Hepatic stellate cell (primary cell): Measurements from ENCODE around the gene S100A5.

Experiments used
- DNase-seq: peaks from one replicate; pipeline ENCODE4 v3.0.0; 2011; ENCODE audit warnings: low spot score

S100A5 gene

DNA sequence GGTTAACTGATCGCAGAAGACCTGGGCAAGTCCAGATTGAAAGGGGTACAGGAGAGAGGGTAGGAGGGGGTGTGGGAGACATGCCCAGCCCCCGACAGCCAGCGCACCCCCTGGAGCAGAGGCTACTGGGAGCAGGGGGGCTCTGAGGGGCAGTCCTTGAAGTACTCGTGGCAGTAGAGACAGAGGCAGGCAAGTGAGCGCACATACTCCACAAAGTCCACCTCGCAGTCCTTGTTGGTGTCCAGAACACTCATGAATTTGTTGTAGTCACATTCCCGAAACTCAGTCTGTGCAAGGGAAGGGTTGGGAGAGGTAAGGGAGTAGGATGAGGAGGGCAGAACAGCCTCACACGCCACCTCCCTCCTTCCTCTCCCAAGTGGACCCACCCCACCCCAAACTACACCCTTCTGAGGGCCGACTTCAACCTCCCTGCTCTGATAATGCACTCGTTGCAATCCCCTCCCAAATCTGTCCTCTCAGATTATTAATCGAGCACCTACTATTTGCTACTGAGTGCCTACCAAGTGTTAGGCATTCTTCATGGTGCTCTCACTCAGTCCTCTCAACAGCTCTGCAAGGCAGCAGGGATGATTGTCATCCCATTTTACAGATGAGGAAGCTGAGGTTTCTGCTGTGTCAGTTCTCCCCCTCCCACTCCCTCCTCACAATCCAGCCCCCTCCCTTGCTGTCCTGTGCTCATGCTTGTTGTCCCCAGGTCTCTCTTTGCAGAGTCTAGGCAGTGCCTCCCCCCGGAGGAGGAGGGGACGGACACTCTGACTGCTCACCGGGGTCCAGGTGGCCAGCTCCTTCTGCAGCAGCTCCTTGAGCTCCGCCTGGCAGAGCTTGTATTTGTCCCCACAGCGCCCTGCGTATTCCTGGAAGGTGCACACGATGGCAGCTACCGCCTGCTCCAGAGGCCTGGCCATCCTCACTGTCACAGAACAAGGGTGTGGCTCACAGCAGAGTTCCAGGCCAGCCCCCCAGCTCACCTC is 7.1 kb upstream of the S100A5 start:
- no peak for DNase-seq

DNA sequence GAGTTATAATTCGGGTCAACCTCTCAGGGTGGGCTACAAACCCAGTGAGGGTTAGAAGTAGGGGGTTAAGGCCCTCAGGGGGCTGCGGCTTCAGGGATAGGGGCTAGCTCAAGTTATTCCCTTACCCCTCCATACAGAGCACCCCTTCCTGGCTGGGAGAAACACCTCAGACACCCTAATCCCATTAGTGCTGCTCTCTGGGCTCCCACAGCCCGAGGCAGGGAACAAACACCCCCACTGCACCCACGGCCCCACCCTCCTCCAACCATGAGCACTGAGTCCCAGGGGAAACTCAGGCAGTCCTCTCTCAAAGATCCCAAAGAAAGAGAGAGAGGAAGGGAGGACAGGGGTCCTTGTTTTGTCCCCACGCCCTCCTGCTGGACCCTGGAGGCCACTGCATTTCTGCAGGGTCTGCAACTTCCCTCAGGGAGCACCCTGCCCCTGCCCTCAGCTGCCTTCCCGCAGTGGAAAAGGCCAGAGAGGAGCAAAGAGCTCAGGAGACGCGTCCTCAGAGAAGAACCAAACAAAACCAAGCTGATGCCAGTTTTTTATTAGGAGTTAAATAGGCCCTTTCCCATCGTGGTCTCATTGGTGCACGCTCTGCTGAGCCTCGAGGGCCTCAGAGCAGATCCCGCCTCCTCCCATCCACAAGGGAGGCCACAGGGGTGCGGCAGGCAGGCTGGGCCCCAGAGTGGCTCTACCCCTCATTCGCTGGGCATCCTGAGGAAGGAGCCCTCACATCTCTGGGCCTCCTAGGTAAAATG is 6.2 kb upstream of the S100A5 start:
- DNase-seq, result no peak

DNA sequence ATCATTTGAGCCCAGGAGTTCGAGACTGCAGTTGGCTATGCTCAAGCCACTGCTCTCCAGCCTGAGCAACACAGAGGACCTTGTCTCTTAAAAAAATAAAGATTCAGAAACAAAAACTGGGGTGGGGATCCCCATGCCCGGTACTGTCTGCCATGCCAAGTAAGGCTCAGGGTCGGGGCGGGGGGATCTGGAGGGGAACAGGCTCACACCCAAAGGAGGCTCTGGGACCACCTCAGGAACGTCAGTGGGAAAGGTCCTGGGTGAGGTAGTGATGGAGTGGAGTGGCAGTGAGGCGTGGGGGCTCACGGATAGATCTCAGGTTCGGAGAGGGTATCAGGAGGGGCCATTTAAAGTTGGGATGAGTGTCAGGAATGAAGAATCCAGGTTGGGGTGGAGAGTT is 5.6 kb upstream of the S100A5 start:
- DNase-seq, result no peak

DNA sequence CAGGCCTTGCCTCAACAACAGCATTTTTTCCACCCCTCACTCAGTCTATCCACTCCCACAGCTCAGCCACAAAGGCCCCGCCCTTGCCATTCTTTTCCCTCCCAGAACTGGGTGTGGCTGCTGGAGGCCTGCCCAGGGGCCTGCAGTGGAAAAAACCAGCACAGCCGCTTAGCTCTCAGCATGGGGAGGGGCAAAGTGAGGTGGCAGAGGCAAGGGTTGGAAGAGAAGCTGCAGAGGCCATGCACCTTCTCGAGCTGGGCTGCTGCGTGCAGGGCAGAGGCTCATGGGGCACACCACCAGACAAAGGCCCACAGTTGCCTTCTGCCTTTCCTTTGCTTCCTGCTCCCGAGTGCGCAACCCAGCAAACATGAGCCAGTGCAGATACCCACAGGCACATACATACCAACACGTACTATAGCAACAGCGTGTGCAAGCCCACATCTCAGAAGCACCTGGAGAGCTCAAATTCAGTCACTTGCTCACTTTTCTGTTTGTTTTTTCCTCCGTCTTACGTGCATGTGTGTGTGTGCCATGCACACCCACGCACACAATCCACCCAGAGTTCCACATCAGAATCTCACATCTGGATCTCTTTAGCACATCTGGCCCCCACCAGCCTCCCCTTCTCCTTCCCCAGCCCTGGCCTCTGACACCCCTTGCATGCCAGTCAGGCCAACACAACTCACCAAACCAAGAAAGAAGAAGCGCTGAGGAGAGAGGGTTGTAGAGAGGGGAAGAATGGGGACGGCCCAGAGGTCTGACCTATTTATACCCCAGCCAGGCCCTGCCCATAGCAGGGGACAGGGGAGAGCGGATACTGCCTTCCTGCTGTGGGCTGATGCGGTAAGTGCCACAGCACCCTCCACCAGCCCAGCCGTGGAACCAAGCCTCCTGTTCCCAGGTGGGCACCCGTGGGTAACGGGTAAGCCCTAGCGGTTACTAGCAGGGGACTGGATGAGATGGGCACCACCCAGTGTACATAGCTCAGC is 4.6 kb upstream of the S100A5 start, which contains the start of gene S100A4:
Gene S100A4 (minus strand): TSS at position 740 of the 989 bp plus-strand sequence. CDS start 1,012 bp downstream, outside the sequence.
- DNase-seq, result peak; percentile 89

DNA sequence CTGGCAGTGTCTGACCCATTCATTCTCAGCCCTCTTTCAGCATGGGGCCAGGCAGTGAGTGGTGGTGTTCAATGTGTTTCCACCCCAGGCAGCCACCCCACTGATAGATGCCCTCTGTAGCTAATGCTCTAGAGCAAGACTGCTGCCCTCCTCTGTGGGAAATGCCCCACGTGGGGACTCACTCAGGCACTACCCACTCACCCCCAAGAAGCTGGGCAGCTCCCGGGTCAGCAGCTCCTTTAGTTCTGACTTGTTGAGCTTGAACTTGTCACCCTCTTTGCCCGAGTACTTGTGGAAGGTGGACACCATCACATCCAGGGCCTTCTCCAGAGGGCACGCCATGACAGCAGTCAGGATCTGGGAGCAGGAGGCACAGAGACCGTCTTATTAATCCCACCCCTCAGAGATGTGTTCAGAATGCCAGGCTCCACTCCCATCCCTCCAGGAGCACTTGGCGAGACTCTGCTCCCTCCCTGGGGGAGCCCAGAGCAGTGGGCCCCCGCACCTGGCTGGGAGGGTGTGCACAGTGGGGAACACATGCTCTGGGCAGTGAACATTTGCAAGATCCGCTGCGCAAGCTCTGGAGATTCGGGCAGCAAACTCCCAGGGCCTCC is 3.8 kb upstream of the S100A5 start:
- DNase-seq, result no peak

DNA sequence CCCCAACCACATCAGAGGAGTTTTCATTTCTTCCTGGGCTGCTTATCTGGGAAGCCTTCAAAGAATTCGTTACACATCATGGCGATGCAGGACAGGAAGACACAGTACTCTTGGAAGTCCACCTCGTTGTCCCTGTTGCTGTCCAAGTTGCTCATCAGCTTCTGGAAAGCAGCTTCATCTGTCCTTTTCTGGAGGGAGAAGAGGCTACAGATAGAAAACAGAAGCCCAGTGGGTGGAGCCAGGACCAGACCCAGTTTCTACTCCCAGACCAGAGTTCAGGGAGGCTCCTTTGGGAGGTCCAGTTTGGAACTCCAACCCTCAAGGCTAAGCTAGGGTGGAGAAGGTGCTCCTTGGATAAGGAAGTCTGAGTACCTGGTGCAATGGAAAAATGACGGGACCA is 3.0 kb upstream of the S100A5 start:
- no peak for DNase-seq

DNA sequence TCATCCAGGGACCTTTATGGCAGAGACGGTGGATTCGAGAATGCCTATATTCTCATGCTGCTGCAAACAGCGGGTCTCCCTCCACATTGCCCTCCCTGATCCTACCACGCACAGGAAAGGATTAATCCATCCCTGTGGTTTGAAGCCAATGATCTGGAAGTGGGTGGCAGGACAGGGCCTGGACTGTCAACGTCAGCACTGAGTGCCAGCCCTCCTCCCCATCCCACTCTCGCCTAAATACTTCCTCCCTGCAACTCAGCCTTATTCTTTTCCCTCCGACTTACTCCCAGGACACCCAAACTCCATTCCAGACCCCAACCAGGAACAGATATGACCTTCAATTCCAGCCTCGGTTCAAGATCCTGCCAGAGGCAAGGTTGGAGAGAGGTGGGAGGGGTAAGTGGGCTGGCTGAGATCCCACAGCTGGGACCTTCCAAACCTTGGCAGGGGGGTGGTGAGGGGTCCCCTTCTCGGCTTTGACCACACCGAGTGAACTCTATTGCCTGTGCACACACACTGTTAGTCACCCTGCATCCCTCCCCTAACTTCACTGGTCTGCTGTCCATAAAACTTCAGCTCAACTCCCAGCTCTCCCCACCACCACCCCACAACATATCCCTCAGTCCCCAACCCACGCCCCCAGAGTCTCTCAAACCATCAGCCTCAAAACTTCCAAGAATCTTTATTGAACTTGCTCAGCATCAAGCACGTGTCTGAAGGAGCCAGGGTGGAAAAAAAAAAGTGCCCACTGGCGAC is 2.4 kb upstream of the S100A5 start:
- DNase-seq, result no peak

DNA sequence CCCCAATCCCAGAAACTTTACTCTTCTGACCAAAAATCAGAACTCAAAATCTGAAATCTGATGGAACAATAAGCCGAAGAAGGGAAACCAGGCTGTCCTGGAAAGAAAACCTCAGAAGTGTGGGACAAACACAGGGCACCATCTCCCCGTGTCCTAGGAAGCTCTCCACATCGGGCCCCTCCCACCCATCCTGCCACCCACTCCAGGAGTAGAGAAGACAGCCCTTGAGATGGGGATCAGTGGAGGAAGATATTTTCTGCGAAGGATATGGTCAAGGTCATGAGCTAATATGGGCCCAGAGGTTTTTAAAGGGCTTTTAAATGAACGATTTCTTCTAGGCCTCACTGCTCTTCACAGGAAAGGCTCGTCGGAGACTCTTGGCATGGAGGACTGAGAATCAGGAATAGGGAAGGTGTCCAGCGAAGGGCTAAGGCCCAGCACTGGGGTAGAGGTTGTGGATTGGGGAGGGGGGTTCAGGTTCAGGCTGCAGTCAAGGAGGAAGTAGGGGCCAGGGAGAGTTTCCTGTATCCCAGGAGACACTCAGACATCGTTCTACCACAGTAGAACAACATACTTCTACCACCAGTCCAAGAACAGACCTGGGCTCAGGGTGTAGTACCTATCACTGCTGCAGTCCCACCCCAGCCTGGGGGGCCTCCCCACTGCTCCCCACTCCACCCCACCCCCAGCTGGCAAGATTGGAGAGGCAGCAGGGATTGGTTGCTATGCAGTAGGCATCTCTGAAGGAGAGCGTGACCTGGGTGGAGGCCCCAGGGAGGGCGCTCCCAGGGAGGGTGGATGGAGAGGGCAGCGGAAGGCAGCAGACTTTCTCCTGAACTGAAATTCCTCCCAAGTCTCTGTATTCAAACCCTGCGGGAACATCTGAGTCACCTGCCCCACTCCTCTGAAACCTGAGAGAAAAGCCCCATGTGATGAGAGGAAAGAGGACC is 1.2 kb upstream of the S100A5 start:
- DNase-seq, result no peak

DNA sequence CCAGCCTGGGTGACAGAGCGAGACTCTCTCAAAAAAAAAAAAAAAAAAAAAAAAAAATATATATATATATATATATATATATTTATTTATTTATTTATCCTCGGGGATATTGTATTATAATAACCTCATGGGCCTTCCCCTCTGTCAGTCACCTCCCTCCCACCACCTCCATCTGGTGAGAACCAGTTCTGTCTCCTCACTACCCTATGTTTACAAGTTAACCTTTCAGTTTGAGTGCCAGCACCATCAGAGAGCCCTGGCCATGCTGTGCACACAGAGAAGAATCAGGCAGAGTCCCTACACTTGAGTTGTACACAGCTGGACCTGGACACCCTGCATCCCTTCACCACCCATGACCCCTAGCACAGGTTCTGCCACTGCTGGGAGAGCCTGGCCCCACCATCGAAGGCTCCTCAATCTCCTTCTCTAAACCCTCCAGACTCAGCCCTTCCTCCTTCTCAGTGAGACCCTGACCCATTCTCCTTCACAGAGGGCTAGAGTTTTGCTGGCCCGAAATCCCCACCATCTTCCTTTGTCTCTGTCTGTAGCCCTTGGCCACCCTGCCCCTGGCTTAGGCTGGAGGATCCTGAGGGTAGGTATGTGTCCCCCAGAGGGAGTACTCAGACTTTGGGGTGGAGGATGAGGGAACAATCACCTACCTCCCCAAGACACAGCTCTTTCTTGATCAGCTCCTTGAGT is 1.2 kb downstream of the S100A5 start:
- no peak for DNase-seq

DNA sequence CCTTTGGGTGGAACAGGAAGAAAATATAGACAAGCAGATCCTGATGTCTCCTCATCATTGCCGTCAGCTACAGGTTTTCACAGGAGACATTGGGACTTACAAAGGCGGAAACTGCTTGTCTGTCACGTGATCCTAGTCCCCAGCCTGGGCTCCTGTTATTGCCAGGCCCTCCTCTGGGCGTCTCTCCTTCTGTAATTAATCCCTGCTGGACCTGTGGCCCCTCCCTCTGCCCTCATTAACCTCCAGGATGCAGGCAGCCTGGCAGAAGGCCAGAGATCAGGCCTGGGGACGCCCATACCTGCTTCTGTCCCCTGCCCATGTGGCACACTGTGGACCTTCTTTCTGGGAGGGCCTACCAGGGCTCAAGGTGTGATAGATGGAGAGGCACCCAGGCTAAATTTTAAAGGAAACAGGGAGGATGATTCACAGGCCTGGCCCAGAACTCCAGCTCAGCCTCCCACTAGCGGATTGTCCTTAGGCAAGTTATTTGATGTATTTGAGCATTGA is 2.4 kb downstream of the S100A5 start:
- no peak for DNase-seq

DNA sequence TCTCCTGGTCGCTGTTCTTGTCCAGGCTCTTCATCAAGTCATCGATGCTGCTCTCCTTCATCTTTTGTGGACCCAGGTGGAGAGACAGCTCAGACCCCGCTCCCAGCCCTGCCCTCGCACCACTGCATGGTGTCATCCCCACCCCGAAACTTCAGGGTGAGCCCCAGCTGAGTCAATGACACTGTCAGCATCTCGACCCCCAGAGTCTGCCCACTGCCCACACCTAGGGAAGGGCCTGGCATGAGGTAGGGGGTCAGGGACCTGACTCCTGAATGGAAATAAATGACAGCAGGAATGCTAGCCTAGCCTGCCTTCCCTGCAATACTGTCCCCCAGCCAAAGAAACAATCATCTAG is 3.4 kb downstream of the S100A5 start:
- no peak for DNase-seq

DNA sequence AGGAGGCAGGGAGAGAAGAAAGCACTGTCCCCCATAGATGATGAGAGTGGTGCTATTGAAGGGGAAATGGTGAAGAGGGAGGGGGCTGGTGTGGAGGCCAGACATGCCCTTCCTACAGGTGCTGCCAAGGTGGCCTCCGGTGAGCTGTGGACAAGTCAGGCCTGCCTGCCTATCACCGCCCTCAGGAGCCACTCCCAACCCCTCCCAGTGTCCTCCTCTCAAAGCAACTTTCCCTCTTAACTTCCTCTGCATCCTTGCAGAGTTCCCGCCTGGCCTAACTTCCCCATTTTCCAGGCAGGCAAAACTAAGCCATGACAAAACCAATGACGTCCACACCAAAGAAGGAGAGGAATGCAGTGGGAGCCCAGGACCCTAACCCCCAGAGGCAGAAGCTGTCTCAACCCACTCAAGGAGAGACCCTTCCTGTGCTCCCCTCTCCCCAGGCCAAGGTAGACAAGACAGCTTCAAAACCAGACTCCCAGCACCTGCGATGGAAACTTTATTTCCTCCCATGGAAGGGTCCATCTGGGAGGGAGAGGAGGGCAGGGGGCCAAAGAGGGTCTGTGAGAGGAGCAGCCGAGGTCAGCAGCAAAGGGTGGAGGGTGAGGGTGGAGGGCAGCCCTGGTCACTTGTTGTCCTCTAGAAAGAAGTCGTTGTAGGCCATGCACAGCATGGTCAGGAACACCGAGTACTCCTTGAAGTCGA is 3.9 kb downstream of the S100A5 start:
- no peak for DNase-seq

DNA sequence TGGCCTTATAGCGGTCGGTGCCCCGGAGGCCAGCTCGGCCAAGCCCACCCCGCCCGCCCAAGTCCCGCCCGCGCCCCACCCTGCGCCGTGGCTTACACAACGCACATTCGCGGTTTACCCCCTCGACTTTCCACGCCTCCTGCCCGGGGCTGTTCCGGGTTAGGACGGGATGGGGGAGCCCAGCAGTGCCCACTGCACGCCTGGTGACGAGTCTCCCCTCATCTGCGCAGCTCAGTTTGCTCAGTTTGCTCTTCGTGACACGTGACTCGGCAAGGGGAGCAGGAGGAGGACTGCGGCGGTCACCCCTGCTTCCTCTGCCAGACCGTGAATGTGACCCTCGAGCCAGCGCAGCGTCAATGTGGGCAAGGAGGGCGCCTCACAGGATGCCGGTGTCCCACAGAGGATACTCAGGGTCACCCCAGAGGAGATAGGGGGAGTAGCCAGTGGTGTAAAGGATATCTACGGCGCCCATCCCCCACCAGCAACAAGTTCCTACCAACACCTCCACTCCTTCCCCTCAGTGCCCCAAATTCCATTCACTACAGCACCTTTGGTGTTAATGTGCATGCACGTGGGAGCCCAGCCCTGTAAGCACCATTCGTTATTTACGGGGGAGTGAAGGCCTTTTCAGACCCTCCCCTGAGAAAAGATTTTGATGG is 4.6 kb downstream of the S100A5 start:
- DNase-seq, result peak; percentile 89

DNA sequence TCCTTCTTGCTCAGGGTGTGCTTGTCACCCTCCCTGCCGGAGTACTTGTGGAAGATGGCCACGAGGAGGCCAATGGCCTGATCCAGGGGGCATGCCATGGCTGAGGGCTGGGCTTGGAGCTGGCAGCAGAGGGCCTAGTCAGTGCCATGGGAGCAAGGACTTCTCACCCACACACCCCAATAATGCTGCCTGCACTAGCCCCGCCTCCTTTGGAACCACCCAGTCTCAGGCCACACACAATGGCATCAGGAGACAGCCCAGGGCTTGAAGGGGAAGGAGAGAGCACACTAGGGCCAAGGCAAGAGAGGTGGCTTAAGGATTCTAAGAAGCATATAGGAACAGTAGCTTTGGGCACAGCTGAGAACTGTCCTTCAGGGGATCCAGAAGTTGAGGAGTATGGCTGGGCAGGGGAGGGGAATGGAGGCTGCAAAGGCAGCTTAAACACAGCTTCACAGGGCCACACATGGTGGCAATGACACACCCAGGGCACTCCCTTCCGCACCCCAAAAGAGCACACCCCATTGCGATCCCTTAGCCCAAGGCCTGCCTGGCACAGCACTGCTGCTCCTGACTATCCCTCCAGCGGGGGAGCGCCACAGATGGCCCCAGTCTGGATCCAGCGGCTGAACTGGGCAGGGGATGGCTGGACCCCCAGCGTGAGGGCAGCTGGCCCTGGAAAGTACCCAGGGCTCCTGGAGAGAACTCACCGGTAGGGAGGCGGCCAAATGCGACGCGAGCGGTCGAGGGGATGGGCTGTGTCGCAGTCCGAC is 5.3 kb downstream of the S100A5 start, which contains the start of gene S100A6:
Gene S100A6 (minus strand): TSS at position 750 of the 770 bp plus-strand sequence. CDS start 652 bp downstream, at position 98.
- peak; percentile 43 for DNase-seq

DNA sequence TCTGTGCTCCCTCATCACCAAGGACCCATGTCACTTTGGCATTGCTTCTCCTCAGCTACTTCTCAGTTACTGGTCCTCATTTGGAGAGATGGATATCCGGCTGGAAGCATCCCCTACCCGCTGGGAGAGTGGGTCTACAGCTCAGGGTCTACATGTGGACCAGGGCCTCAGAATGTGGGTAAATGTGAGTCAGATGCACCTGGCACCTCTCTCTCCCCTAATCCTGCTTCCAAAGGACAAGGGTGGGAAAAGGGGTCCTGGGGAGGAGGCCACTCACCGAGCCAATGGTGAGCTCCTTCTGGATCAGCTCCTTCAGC is 5.9 kb downstream of the S100A5 start:
- no peak for DNase-seq

DNA sequence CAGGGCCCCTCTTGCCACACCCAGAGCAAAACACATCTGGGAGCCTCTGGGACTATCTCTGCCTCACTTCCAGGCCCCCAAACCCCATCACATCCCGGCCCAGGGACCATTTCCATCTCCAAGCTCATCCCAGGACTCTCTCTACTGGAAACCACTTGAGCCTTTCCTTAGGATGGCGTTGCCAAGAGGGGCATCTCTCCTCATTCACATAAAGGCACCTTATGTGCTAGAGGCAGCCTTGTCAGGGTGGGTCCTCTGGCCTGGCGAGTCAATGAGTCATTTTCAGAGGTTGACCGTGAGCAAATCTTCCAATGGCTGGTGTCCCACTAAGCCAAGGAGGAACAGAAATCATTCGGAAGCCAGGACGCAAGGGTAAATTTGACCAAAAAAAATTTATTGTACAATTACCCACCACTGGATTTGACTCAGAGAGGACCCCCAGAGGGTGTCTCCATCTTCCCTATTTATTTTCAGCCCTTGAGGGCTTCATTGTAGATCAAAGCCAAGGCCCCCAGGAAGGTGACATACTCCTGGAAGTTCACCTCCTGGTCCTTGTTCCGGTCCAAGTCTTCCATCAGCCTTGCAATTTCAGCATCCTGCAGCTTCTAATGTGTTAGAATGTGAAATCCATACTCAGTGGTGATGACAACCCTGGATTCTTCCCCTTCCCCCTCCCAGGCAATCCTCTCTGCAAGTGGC is 6.4 kb downstream of the S100A5 start:
- DNase-seq, result no peak
